Measurements from ENCODE around the gene RHOF.

The RHOF gene

GRCh38 chr12:121778567-121779421 lies 14.7 kb downstream of the RHOF start:
- FAIRE-seq: no peak
- TF ChIP-seq SPI1 (IDR thresholded peaks at IDR 0.05; ENCODE audit: low read depth, low read length) (no peak), POLR2AphosphoS5 (IDR thresholded peaks at IDR 0.05; ENCODE audit: low read depth, low read length) (no peak), POU2F2 (IDR thresholded peaks at IDR 0.05; ENCODE audit: low read depth, low read length) (no peak), PAX5 (IDR thresholded peaks at IDR 0.05; ENCODE audit: insufficient read depth, low read length, severe bottlenecking) (no peak), TAF1 (IDR thresholded peaks at IDR 0.05; ENCODE audit: low read depth, low read length) (no peak), POLR2A (IDR thresholded peaks at IDR 0.05; ENCODE audit: low read depth, low read length) (no peak)

GRCh38 chr12:121776190-121777098 lies 17.0 kb downstream of the RHOF start:
- FAIRE-seq (peak; percentile 90), DNase-seq (ENCODE audit: insufficient read length, low spot score) (peak; percentile 94)
- TF ChIP-seq TAF1 (IDR thresholded peaks at IDR 0.05; ENCODE audit: low read depth, low read length) (no peak), POU2F2 (IDR thresholded peaks at IDR 0.05; ENCODE audit: low read depth, low read length) (0 out of 2 replicates have a peak, but pooled peaks have one; percentile 7)

More at GRCh38 chr12:121778567-121779421, 14.7 kb downstream of the RHOF start:
- no peak for DNase-seq (ENCODE audit: insufficient read length, low spot score)

DNA sequence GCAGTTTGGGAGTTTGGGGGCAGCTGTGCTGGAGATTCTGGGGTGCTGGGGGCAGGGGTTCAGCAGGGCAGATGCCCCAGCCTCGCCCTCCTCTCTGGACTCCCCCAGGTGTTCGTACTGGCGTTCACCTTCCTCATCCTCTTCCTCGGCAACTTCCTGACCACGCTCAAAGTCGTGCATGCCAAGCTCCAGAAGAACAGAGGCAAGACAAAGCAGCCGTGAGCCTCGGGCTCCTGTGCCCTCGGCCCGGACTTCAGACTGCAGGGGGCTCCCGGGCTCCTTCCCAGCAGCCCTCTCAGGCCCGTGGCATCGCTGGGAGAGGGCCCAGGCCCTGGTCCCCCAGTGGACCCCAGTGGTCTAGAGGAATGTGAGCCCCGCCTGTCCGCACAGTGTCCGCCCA lies 18.0 kb downstream of the RHOF start:
- TF ChIP-seq SPI1 (IDR thresholded peaks at IDR 0.05; ENCODE audit: low read depth, low read length): no peak
- no peak for TF ChIP-seq PAX5 (IDR thresholded peaks at IDR 0.05; ENCODE audit: insufficient read depth, low read length, severe bottlenecking)
- TF ChIP-seq POU2F2 (IDR thresholded peaks at IDR 0.05; ENCODE audit: low read depth, low read length): no peak
- no peak for TF ChIP-seq POLR2AphosphoS5 (IDR thresholded peaks at IDR 0.05; ENCODE audit: low read depth, low read length)
- TF ChIP-seq TAF1 (IDR thresholded peaks at IDR 0.05; ENCODE audit: low read depth, low read length): no peak
- TF ChIP-seq POLR2A (IDR thresholded peaks at IDR 0.05; ENCODE audit: low read depth, low read length): no peak
- DNase-seq (ENCODE audit: insufficient read length, low spot score) (no peak), FAIRE-seq (no peak)

DNA sequence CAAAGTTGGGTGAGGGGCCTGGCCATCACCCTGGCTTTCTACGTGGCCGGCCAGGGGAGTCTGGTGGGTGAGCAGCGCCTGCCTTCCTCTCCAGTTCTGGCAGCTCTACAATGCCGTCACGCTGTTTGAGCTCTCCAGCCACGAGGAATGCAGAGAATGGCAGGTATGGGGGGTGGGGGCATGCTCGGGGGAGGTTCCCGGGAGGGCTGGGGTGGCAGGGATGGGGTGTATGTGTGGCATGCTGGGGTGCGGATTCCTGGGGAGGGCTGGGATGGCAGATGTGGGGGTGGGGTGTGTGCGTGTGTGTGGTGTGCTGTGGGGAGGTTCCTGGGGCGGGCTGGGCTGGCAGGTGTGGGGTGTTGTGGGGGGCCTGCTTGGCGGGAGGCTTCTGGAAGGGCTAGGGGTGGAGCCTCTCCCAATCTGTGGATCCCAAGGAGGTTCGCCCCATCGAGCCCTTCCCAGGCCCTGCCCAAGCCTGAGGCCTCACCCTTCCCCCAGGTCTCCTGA lies 18.5 kb downstream of the RHOF start:
- DNase-seq (ENCODE audit: insufficient read length, low spot score): no peak
- FAIRE-seq: no peak
- no peak for TF ChIP-seq POLR2AphosphoS5 (IDR thresholded peaks at IDR 0.05; ENCODE audit: low read depth, low read length)
- TF ChIP-seq POLR2A (IDR thresholded peaks at IDR 0.05; ENCODE audit: low read depth, low read length): no peak
- TF ChIP-seq SPI1 (IDR thresholded peaks at IDR 0.05; ENCODE audit: low read depth, low read length): no peak

DNA sequence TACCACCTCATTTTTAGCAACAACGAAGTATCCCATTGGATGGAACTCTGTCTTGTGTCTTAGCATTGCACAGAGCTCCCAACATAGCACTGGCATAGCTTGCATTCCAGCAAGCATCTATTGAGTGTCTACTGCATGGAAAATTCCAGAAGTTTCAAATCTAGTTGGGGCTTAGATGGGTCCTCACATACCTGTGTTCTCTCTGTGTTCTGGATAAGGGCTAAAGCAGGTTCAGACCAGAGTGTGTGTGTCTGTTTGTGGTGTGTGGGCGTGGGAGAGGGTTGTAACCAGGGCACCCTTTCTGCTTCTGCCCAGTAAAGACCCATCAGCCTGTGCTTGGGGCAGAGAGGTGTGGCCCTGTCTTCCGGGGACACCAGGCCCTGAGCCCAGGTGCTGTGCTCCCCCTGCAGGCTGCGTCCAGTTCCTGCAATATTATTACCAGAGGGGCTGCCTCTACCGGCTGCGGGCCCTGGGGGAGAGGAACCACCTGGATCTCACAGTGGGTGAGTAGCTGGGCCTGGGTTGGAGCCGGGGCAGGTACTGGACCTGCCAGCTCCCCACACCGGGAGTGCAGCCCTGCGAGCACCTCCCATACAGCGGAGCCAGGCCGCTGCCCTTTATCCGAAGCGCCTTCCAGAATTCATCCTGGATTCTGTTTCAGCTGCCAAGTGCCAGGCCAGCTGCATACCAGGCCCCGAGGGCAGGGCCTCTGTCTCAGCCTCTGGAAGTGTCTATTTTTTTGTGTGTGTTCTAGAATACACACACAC lies 20.3 kb downstream of the RHOF start:
- FAIRE-seq (peak; percentile 98), DNase-seq (ENCODE audit: insufficient read length, low spot score) (peak; percentile 95)
- no peak for TF ChIP-seq POLR2A (IDR thresholded peaks at IDR 0.05; ENCODE audit: low read depth, low read length)
- 0 out of 2 replicates have a peak, but pooled peaks have one; percentile 45 for TF ChIP-seq POU2F2 (IDR thresholded peaks at IDR 0.05; ENCODE audit: low read depth, low read length)

DNA sequence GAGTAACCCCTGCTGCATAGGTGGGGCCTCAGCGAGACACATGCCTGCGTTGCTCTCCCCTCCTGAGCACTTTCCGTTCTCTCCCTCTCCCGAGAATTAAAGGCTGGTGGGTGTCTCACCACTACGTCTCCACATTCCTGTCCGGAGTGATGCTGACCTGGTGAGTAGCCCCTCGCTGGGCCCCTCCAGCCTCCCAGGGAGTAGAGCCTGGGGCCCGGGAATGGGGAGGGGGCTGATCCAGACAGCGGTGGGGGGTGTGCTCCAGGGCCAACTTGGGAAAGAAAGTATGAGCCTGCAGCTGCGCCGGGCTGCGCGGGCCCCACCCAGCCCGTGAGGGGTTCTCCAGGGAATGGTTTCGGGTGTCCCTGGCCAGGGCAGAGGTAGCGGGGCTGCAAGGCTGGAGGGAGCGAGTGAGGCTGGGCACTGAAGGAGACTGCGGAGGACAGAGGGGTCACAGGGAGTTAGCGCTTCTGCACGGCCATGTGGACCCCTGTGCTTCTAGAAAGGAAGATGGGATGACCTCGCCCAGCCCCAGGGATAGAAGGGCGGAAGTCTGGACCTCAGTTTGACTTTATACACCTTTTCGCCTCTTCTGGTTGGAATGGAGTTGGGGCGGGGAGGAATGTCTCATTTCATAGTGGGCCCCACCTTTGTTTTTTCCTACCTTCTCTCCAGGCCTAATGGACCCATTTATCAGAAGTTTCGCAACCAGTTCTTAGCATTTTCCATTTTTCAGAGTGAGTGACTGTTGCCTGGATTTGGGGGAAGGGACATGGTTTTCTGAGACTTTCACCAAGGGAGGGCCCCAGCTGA lies 22.5 kb downstream of the RHOF start:
- no peak for DNase-seq (ENCODE audit: insufficient read length, low spot score)
- TF ChIP-seq POLR2AphosphoS5 (IDR thresholded peaks at IDR 0.05; ENCODE audit: low read depth, low read length) (no peak), POU2F2 (IDR thresholded peaks at IDR 0.05; ENCODE audit: low read depth, low read length) (no peak), POLR2A (IDR thresholded peaks at IDR 0.05; ENCODE audit: low read depth, low read length) (no peak), SPI1 (IDR thresholded peaks at IDR 0.05; ENCODE audit: low read depth, low read length) (no peak), TAF1 (IDR thresholded peaks at IDR 0.05; ENCODE audit: low read depth, low read length) (no peak), PAX5 (IDR thresholded peaks at IDR 0.05; ENCODE audit: insufficient read depth, low read length, severe bottlenecking) (no peak)
- no peak for FAIRE-seq

- TF ChIP-seq POLR2AphosphoS5 (IDR thresholded peaks at IDR 0.05; ENCODE audit: low read depth, low read length) (no peak), TAF1 (IDR thresholded peaks at IDR 0.05; ENCODE audit: low read depth, low read length) (no peak), SPI1 (IDR thresholded peaks at IDR 0.05; ENCODE audit: low read depth, low read length) (no peak), POLR2A (IDR thresholded peaks at IDR 0.05; ENCODE audit: low read depth, low read length) (no peak), PAX5 (IDR thresholded peaks at IDR 0.05; ENCODE audit: insufficient read depth, low read length, severe bottlenecking) (no peak), POU2F2 (IDR thresholded peaks at IDR 0.05; ENCODE audit: low read depth, low read length) (no peak)
- FAIRE-seq: no peak
- DNase-seq (ENCODE audit: insufficient read length, low spot score): no peak
Observed at GRCh38 chr12:121770388-121770787, 23.1 kb downstream of the RHOF start.

- TF ChIP-seq POU2F2 (IDR thresholded peaks at IDR 0.05; ENCODE audit: low read depth, low read length) (no peak), PAX5 (IDR thresholded peaks at IDR 0.05; ENCODE audit: insufficient read depth, low read length, severe bottlenecking) (no peak), TAF1 (IDR thresholded peaks at IDR 0.05; ENCODE audit: low read depth, low read length) (no peak)
- FAIRE-seq (no peak), DNase-seq (ENCODE audit: insufficient read length, low spot score) (no peak)
Observed at GRCh38 chr12:121769831-121770301, 23.6 kb downstream of the RHOF start.
